Ammon's horn (tissue), 1 donor: ENCODE results near the gene RPL38.
A peak's percentile ranks its signal among the peaks of the same experiment; 100 is the strongest.

Source experiments
- DNase-seq: peaks from one replicate; pipeline ENCODE4 v3.0.0-alpha.2; 2016; ENCODE audit warnings: low spot score

The RPL38 gene

DNA sequence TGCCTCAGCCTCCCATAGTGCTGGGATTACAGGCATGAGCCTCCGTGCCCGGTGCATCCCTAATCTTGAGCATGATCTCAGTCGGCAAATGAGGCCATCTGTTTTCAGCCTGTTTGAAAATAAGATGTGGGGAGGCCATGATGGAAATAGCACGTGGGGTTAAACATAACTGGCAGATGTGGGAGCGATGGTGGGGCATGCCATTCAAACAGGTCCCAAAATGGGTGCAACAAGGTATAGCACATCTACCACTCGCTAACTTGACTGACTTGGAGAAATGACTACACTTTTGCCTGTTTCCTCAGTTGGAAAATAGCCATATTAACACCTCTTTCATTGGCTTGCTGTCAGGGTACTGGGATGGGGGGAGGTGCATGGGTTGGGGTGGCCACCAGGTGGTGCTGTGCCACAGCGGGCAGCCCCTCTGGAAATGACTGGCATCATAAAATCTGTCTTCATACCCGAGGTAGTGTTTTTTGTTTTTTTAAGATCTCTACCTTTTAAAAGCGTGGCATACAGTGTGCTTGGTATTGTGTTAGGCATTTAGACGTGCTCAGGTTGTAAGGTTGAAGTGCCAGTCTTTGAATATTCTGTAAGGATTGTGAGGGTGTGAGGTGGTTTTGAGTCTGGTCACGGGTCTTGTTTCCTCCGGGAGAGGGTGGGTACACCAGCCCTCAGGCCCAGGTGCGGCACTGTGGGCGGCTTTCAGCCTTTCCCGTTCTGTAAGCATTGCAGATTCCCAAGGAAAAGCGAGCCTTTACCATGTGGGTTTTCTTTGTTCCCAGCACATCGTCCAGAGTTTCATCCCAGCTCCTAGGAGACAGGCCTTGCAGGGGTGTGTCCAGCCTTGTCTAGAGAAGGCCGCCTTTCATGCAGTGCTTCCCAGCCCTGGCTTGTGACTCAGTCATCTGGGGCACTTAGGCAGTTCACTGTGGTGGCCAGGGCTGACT, 7.0 kb downstream of the RPL38 start:
- peak; percentile 87 for DNase-seq

DNA sequence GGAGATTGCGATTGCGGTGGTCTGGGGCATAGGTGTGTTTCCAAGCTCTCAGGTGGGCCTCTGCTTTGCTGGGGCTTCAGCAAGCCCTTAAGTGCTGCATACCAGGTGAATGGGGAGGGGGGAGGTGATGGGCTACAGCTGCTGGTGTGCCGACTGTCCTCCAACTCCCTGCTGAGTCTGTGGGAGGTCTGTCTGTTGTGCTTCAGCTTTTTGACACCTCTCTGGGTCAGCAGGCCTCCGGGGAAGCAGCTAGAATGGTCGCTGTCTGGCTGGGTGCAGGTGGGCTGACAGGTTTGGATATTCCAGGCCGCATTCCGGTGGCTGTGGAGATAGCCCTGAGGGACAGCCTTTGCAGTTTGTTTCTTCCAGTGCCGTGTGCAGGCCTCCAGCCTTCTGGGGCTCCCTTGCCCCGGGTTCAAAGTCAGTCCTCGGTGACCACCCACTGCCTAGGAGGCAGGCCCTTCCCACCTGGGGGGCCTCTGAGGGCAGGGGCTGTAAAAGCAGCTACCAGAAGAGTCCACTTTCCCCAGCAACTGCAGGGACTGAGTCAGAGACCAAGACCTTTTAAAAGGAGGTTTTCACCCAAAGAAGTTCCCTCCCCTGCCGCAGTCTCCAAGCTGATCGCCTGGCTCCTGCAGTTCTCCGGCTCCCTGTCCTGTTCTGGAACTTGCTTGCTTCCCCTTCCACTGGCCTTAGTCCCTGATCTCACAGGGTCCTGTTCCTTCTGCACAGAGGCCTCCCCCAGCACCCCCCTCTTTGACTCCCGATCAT, 7.8 kb downstream of the RPL38 start:
- DNase-seq: no peak

- DNase-seq: no peak
These were observed 8.4 kb downstream of the RPL38 start for GRCh38 chr17:74211912-74212208.

DNA sequence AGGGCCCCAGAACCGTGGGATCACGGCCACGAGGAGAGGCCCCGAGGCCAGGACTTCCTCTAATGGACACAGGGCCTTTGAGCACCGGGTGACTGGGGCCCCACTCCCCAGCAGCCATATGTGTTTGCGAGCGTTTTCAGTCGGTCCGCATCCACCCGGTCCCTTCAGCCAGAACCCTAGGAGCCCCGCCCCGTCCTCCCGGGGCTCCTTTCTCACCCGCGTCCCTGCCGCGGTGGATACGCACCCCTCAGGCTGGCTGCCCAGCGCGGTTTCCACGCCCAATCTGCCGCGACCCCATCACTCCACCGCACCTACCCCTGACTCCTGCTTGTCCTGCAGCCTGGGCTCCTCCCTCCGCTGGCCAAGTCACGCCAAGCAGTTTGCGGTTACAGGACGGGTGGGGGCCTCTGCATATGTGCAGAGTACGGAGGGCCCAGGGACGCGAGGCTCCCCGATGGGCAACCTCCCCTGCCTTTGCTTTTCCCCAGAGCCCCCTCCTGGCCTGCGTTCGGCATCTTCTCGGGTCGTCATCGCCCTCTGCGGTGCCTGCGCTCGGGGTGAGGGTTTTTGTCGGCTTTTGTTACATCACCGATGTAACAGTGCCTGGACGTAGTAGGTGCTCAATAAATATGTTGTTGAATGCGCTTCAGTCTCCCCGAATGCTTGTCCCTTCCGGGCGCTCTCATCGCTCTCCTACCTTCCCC, 8.9 kb downstream of the RPL38 start:
- no peak for DNase-seq

DNA sequence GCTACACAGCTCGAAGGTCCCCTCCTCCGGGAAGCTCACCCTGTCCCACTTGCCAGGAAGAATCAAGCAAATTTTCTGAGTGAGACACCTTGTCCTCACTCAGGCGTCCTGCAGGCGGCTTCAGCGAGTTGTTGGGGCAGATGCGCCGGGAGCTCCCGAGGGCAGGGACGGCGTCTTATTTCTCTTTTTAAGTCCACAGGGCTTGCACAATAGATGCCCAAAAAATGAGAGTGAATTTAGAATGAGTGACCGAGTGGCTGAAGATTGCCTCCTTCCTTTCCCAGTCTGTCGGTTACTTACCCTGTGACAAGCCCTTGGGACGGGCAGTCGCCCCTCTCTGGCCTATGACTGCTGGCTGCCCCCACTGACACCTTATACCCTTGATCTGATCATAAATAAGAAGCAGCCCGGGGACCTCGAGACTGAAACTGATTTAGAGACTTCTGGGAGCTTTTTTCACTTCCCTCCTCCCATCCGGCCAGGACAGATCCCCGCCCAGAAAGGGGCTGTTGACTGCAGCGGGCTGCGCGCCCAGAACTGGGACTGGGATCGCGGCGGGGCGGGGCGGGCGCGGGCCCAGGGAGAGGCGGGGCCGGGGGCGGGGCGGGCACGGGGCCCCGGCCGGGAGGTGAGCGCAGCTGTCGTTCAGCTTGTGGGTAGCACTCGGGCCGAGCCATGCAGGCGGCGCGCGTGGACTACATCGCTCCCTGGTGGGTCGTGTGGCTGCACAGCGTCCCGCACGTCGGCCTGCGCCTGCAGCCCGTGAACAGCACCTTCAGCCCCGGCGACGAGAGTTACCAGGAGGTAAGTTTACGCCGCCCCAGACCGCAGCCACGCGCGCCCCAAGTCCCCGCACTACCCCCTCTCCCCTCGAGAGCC, 9.7 kb downstream of the RPL38 start, which contains the start of gene TTYH2:
TSS of gene TTYH2 (plus strand) at position 659 of the 879 bp plus-strand sequence. CDS start at position 676, 17 bp downstream.
- peak; percentile 95 for DNase-seq

DNA sequence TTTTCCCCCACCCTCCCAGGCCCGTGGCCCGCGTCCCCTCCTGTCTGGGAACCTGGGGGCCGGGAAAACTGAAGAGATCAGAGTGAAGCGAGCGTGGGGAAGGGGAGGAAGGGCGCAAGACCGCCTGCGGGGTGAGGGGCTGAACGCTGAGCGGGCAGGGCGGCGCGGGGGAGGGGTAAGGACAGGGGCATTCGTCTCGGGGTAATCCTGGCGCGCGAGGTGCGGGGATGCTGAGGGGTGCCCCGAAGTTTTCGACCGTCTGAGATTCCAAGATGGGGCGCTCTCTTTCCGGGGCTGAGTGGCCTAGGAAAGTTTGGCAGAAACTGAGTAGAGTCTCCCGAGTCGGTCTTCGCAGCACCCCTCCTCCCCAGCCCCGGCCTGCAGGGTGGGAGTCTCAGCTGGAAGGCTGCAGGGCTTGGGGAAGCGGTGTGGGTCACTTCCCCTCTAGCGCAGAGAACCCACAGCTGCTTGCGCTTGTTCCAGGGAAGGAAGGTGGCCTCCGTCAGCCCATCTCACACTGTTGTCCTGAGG, 10.4 kb downstream of the RPL38 start:
- DNase-seq: peak; percentile 73

DNA sequence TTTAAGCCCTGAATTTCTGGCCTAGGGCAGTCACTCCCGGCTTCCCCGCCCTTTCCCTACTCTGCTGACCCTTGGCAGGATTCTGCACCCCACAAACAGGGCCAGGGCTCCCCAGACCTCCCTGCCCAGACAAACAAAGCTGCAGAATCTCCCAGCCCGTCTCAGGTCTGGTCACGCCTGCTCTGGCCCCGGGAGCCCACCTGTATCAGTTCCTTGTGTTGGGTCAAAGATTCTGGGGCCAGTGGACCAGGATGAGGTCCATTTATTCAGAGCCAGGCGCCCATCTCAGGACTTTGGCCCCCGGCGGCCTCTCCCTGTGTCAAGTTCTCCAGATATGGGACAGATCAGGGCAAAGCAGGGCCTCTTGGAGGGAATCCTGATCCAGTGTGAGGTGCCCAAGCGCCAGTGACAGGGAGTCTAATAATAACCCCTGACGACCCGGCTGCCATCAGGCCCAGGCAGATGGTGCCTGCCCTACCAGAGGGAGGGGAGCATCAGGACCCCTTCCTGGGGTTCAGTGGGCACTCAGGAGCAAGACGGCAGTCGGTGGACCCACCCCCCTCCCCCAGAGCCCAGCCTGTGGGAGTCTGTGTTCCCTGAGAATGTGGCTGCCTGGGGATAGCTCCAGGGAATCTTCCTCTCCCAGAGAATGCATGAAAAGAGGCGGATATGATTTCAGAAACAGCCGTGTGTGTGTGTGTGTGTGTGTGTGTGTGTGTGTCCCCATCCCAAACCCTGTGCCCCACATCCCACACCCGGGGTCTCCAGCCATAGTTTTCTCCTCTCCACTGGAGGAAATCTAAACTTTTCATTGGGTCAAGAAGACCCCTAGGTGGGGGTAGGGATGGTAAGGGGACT, 11.2 kb downstream of the RPL38 start:
- no peak for DNase-seq

DNA sequence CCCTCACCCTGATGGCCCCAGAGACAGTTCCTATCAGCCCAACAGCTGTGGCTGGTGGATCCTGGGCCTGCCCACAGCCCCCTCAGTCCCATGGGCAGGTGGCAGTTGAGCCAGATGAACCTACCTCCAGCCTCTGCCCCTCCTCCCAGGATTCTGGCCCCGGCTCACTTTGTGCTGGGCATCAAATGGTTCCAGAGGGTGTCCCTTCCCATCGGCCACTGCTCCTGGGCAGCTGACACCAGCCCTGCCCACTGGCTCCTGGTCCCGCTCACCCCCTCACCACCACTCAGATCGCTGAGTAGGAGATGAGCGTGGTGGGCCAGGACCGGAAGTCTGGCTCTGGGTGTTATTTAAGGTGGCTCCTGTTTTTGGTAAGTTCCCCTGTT, 11.9 kb downstream of the RPL38 start:
- DNase-seq: peak; percentile 77

DNA sequence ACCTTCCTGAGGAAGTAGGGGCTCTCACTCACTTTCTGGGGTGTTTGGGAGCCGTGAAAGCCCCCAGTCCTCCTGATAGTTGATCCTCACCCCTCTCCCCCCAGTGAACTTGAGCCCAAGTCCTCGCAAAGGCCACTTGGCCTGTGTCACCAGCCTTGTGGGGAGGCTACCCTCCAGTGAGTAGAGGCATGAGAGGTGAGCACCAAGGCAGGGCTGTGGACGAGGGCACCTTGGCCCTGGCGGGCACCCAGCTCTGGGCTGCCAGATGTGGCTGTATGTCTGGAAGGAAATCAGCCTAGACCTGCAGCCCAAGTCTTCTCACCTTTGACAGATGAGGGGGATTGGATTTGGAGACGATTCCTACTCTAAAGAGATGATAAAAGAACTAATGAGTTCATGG, 13.0 kb downstream of the RPL38 start:
- no peak for DNase-seq

GRCh38 chr17:74217037-74217730, 13.7 kb downstream of the RPL38 start:
- DNase-seq: no peak

DNA sequence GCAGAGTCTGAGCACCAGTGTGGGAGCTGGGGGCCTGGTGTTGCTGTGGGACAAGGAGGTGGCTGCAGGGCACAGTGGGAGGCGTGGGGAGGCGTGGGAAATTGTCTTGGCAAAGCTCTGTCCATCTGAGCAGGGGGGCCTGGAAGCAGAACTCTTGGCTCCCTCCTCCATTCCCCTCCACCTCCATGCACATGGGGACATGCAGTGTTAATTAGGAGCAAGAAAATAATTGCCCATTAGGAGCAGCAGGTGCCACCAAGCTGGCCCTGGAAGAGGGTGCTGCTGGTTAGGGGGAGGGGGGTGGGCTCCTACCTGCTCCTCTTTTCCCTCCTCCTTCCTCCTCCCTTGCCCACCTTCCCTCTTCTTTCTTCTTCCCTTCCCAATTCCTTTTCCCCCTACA, 14.4 kb downstream of the RPL38 start:
- no peak for DNase-seq

DNA sequence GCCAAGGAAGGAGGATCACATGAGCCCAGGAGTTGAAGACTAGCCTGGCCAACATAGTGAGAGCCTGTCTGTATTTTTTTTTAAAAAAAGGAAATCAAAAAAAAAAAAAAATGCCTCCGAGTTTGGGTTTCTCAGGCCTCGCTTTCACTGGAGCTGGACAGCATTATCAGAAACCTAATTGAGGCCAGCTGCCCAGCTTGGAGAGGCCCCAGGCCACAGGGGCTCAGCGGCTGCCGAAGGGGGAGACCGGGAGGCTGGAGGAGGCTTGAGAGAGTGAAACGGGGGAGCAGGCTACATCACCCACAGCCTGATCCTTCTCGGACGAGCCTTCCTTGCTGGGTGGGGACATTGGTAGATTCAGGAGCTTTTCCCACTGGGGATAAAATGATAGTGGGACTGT, 15.0 kb downstream of the RPL38 start:
- no peak for DNase-seq

- no peak for DNase-seq
These were observed 16.2 kb downstream of the RPL38 start for GRCh38 chr17:74219576-74220133.

DNA sequence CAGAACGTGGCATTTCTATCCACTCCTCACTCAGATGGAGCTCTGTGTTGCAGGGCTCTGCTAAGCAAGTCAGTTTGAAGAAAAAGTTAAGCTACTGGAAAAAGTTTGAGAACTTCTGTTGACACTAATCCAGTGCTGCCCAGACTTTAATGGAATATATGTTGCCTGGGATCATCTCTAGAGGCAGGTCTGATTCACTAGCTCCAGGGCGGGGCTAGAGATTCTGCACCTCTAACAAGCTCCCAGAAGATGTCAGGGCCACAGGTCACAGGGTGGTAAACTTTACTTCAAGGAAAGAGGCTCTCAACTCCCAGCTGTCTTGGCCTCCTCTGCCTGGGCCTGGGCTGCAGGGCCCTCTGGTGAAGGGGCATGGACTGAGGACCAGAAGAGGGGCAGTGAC, 16.7 kb downstream of the RPL38 start:
- DNase-seq: no peak

GRCh38 chr17:74220946-74221818, 17.7 kb downstream of the RPL38 start:
- DNase-seq: no peak

GRCh38 chr17:74222399-74222798, 18.9 kb downstream of the RPL38 start:
- DNase-seq: no peak

GRCh38 chr17:74223901-74224300, 20.4 kb downstream of the RPL38 start:
- DNase-seq: no peak

GRCh38 chr17:74224959-74225725, 21.7 kb downstream of the RPL38 start:
- no peak for DNase-seq
